MM.1S (cell line): ENCODE results near the gene SPEM1.

Source experiments
- DNase-seq: peaks from one replicate; pipeline ENCODE4 v3.0.0-alpha.2; 2015
- H2AFZ ChIP-seq: fragments of 300-600 bp; sonication (generic); 2 replicates; pipeline ENCODE4 v1.6.0; 2016; ENCODE audit warnings: antibody characterized with exemption, low read length
- H3F3A ChIP-seq: fragments of 300-600 bp; sonication (generic); 2 replicates; pipeline ENCODE4 v1.6.1; 2016; ENCODE audit warnings: mild to moderate bottlenecking, antibody characterized with exemption, low read length, moderate library complexity, mixed read lengths; ENCODE audit not compliant: insufficient read depth
- H3K27ac ChIP-seq: fragments of 300-600 bp; sonication (generic); 2 replicates; pipeline ENCODE4 v1.5.1; 2016; ENCODE audit warnings: mild to moderate bottlenecking, low read length
- H3K27me3 ChIP-seq: fragments of 300-600 bp; sonication (generic); replicated peaks from 2 replicates; pipeline ENCODE4 v1.6.0; 2016; ENCODE audit warnings: low read length; ENCODE audit not compliant: insufficient read depth
- H3K36me3 ChIP-seq: fragments of 300-600 bp; sonication (generic); replicated peaks from 2 replicates; pipeline ENCODE4 v1.6.1; 2016; ENCODE audit warnings: mild to moderate bottlenecking, low read length, mixed read lengths; ENCODE audit not compliant: insufficient read depth
- H3K4me1 ChIP-seq: fragments of 300-600 bp; sonication (generic); 2 replicates; pipeline ENCODE4 v1.6.1; 2016; ENCODE audit warnings: low read length, mixed read lengths
- H3K4me2 ChIP-seq: fragments of 300-600 bp; sonication (generic); 2 replicates; pipeline ENCODE4 v1.6.0; 2016; ENCODE audit warnings: low read depth, low read length
- H3K4me3 ChIP-seq: fragments of 300-600 bp; sonication (generic); 2 replicates; pipeline ENCODE4 v1.5.1; 2016; ENCODE audit warnings: low read length, mixed read lengths
- H3K79me2 ChIP-seq: fragments of 300-600 bp; sonication (generic); 2 replicates; pipeline ENCODE4 v1.6.1; 2016; ENCODE audit warnings: mixed run types, low read length, mixed read lengths
- H3K9ac ChIP-seq: fragments of 300-600 bp; sonication (generic); 2 replicates; pipeline ENCODE4 v1.6.1; 2016; ENCODE audit warnings: low read length, mixed read lengths
- H3K9me2 ChIP-seq: fragments of 300-600 bp; sonication (generic); replicated peaks from 2 replicates; pipeline ENCODE4 v1.6.1; 2016; ENCODE audit warnings: mild to moderate bottlenecking, low read length, mixed read lengths; ENCODE audit not compliant: insufficient read depth
- H3K9me3 ChIP-seq: fragments of 300-600 bp; sonication (generic); replicated peaks from 2 replicates; pipeline ENCODE4 v1.6.1; 2016; ENCODE audit warnings: mild to moderate bottlenecking, low read length, mixed read lengths; ENCODE audit not compliant: insufficient read depth
- H4K20me1 ChIP-seq: fragments of 300-600 bp; sonication (generic); 2 replicates; pipeline ENCODE4 v1.6.1; 2016; ENCODE audit warnings: mild to moderate bottlenecking, low read length, moderate library complexity, mixed read lengths; ENCODE audit not compliant: insufficient read depth
- EZH2 ChIP-seq: fragments of 300-600 bp; sonication (generic); optimal IDR thresholded peaks from 2 replicates; pipeline ENCODE3; 2017; ENCODE audit warnings: low read depth, mild to moderate bottlenecking, antibody characterized with exemption, low read length, mixed read lengths
- EZH2phosphoT487 ChIP-seq: fragments of 300-600 bp; sonication (generic); IDR thresholded peaks from 2 replicates; pipeline ENCODE4 v1.6.1; 2018; ENCODE audit warnings: antibody characterized with exemption, low read length
- TF ChIP-seq, protein P1 (sequence below): fragments of 300-600 bp; sonication (generic); IDR thresholded peaks from 2 replicates; pipeline ENCODE4 v1.5.1; 2016; ENCODE audit warnings: antibody characterized with exemption, low read length, mixed read lengths

The SPEM1 gene

DNA sequence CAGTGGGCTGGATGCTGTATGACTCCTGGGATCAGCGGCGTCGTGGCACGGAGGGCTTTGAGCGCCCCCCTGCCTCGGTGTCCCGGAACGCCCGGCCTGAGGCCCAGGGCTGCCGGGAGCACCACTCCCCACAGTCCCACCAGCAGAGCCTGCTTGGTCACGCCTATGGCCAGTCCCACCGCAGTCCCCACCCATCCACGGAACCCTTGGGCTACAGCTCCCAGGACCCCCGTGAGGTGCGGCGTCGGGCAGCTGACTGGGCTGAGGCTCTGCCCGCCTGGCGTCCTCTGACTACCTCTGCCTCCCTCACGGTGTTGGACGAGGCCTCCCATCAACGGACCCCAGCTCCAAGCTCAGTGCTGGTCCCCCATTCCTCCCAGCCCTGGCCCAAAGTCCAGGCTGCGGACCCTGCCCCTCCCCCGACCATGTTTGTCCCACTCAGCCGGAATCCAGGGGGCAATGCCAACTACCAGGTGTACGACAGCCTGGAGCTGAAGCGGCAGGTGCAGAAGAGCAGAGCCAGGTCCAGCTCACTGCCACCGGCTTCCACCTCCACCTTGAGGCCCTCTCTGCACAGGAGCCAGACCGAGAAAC, 6.9 kb downstream of the SPEM1 start:
- no peaks in the 10 kb centered on the region for H3K36me3 ChIP-seq
- TF ChIP-seq EZH2phosphoT487: no peak
- TF ChIP-seq, protein P1, sequence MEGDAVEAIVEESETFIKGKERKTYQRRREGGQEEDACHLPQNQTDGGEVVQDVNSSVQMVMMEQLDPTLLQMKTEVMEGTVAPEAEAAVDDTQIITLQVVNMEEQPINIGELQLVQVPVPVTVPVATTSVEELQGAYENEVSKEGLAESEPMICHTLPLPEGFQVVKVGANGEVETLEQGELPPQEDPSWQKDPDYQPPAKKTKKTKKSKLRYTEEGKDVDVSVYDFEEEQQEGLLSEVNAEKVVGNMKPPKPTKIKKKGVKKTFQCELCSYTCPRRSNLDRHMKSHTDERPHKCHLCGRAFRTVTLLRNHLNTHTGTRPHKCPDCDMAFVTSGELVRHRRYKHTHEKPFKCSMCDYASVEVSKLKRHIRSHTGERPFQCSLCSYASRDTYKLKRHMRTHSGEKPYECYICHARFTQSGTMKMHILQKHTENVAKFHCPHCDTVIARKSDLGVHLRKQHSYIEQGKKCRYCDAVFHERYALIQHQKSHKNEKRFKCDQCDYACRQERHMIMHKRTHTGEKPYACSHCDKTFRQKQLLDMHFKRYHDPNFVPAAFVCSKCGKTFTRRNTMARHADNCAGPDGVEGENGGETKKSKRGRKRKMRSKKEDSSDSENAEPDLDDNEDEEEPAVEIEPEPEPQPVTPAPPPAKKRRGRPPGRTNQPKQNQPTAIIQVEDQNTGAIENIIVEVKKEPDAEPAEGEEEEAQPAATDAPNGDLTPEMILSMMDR: no peak
- no peak for TF ChIP-seq EZH2
- no peak overlapping the region for H3K9ac ChIP-seq
- no peaks in the 10 kb centered on the region for H3K9me2 ChIP-seq
- no peak overlapping the region for H3K4me2 ChIP-seq
- H4K20me1 ChIP-seq: no peaks in the 10 kb centered on the region
- H3K9me3 ChIP-seq: no peaks in the 10 kb centered on the region
- no peaks in the 10 kb centered on the region for H3F3A ChIP-seq
- H3K27me3 ChIP-seq: peaks cover 62% of the 10 kb centered on the region
- H3K4me1 ChIP-seq: no peaks in the 10 kb centered on the region
- no peaks in the 10 kb centered on the region for H3K79me2 ChIP-seq
- H2AFZ ChIP-seq: no peak overlapping the region
- H3K4me3 ChIP-seq: no peak overlapping the region
- DNase-seq: no peak
- no peak overlapping the region for H3K27ac ChIP-seq

DNA sequence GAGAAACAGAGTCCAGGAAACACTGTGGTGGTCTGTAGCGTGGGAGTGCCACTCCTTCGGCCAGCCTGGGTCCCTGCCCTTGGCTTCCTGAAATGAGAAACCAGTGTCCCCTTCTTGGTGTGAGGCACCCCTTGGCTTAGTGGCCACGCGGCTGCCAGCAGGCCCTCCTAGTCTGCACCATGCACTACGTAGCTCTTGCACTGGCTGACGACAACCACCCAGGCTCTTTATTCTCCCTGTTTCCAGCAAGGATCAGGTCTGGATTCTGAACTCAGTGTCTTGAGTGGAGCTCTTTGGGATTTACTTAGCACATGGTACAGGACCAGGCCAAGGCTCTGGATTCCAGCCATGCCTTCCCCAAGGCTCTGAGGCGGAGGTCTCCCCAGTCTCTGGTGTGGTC, 7.4 kb downstream of the SPEM1 start:
- H3K36me3 ChIP-seq: no peaks in the 10 kb centered on the region
- H3K27me3 ChIP-seq: peaks cover 64% of the 10 kb centered on the region
- H3F3A ChIP-seq: no peaks in the 10 kb centered on the region
- no peaks in the 10 kb centered on the region for H3K79me2 ChIP-seq
- H4K20me1 ChIP-seq: no peaks in the 10 kb centered on the region
- no peak overlapping the region for H3K9ac ChIP-seq
- H3K4me3 ChIP-seq: no peak overlapping the region
- no peaks in the 10 kb centered on the region for H3K4me1 ChIP-seq
- no peak overlapping the region for H3K27ac ChIP-seq
- H2AFZ ChIP-seq: no peak overlapping the region
- no peaks in the 10 kb centered on the region for H3K9me3 ChIP-seq
- DNase-seq: no peak
- TF ChIP-seq EZH2 (no peak), EZH2phosphoT487 (no peak)
- TF ChIP-seq, protein P1: no peak
- no peaks in the 10 kb centered on the region for H3K9me2 ChIP-seq
- no peak overlapping the region for H3K4me2 ChIP-seq

DNA sequence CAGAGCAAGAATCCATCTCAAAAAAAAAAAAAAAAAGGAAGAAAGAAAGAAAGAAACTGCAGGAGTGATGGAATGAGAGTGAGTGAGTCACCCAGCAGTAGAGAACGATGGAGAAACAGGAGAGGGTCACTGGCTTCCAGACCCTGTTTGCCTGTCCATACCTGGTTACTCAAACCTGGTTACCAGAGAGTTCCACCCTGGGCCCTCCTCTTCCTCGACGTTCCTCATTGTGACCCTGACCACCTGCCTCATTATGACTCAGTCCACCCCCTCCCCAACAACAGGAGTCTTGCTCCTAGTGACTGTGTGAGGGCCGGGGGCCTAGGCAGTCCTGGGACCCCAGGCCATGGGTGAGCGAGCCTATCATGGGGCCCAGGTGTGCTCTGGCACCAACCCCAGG, 8.4 kb downstream of the SPEM1 start, which contains the start of gene SPEM3:
Gene SPEM3 (plus strand): TSS at position 301 of the 400 bp plus-strand sequence. CDS start 46 bp downstream, at position 347.
- Histone ChIP-seq H3K4me2 (no peak within 1 kb of the TSS), H3K9me3 (no peaks in the 10 kb centered on the region), H3K27me3 (peaks cover 64% of the 10 kb centered on the region), H3F3A (no peaks in the 10 kb centered on the region), H3K79me2 (no peaks in the 10 kb centered on the region), H3K27ac (no peak within 1 kb of the TSS), H3K4me3 (no peak within 1 kb of the TSS), H2AFZ (no peak within 1 kb of the TSS), H3K4me1 (no peaks in the 10 kb centered on the region), H4K20me1 (no peaks in the 10 kb centered on the region), H3K9me2 (no peaks in the 10 kb centered on the region), H3K36me3 (no peaks in the 10 kb centered on the region), H3K9ac (no peak within 1 kb of the TSS)
- TF ChIP-seq, protein P1: no peak
- no peak for TF ChIP-seq EZH2phosphoT487
- no peak for TF ChIP-seq EZH2
- no peak for DNase-seq
